Cerebellar nuclear complex (tissue), 1 donor: ENCODE data around the gene WDR49.

Experiments
- DNase-seq, 2 experiments: peaks; one replicate each; lab custom pipeline; 2025; lab: John Stamatoyannopoulos, UW

Gene WDR49

GRCh38 chr3:167487556-167487955, 166.2 kb downstream of the WDR49 start:
- no peak for DNase-seq

GRCh38 chr3:167484551-167484950, 169.2 kb downstream of the WDR49 start:
- no peak for DNase-seq

GRCh38 chr3:167483708-167484475, 169.8 kb downstream of the WDR49 start:
- DNase-seq, result no peak

GRCh38 chr3:167481164-167481563, 172.6 kb downstream of the WDR49 start:
- no peak for DNase-seq

- DNase-seq, result no peak
Measured at GRCh38 chr3:167480748-167481147, 173.0 kb downstream of the WDR49 start.

- no peak for DNase-seq
Measured at GRCh38 chr3:167473863-167474262, 179.9 kb downstream of the WDR49 start, which contains the start of gene SERPINI2. Gene SERPINI2, minus strand, starts transcription at chr3:167474042. Its CDS starts 2,208 bp downstream, at chr3:167471834.

GRCh38 chr3:167469381-167469780, 184.4 kb downstream of the WDR49 start:
- DNase-seq, result no peak

GRCh38 chr3:167467848-167468611, 185.7 kb downstream of the WDR49 start:
- DNase-seq, result no peak

- no peak for DNase-seq
Measured at GRCh38 chr3:167466966-167467365, 186.8 kb downstream of the WDR49 start.

- DNase-seq, result no peak
Measured at GRCh38 chr3:167456157-167456799, 197.5 kb downstream of the WDR49 start.

GRCh38 chr3:167453815-167454214, 199.9 kb downstream of the WDR49 start:
- DNase-seq, result no peak

GRCh38 chr3:167451282-167451681, 202.5 kb downstream of the WDR49 start:
- DNase-seq, result no peak

- DNase-seq, result no peak
Measured at GRCh38 chr3:167450675-167451074, 203.1 kb downstream of the WDR49 start.

- DNase-seq, result no peak
Measured at GRCh38 chr3:167450195-167450594, 203.5 kb downstream of the WDR49 start.

GRCh38 chr3:167445491-167445890, 208.3 kb downstream of the WDR49 start:
- no peak for DNase-seq

- no peak for DNase-seq
Measured at GRCh38 chr3:167441256-167441655, 212.5 kb downstream of the WDR49 start.

GRCh38 chr3:167437428-167438139, 216.2 kb downstream of the WDR49 start:
- no peak for DNase-seq
